Measurements from ENCODE around the gene CAPN9. TPM values are rescaled to one million over a fixed set of nuclear protein-coding genes. Genes with fewer than 3 reads are reported as not detected.

CAPN9 gene
- total RNA-seq, 1 experiment from 2014 or later: not detected

DNA sequence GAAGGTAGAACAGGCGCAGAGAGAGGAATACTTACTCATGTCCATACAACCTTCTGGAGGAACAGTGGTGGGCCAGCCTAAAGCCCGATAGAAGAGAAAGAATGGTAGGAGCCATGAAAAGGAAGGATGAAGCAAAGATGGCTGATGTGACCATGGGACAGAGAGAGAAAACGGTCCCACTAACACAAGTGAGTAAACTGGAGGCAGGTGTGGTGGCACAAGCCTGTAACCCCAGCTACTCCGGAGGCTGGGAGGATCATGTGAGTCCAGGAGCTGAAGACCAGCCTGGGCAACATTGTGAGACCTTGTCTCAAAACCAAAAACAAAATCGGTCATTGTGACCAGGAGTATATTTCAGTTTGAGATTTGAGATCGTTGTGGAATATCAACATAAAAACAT is 71.7 kb downstream of the CAPN9 start:
- ChIA-PET CTCF (no interaction called here), POLR2A (ENCODE audit: unreplicated experiment) (no interaction called here)
- no peak for DNase-seq
- no peak overlapping the region for H3K4me2 ChIP-seq (ENCODE audit: low read length)
- H3F3A ChIP-seq (ENCODE audit: low read length, unreplicated experiment): no peaks in the 10 kb centered on the region
- no peaks in the 10 kb centered on the region; the same call in 1 of the 2 replicates for H3K4me1 ChIP-seq (ENCODE audit: insufficient read depth, low read length)
- intact Hi-C loops (cut with micrococcal nuclease): no loop called here
- H3K36me3 ChIP-seq (ENCODE audit: low read depth, low read length): no peaks in the 10 kb centered on the region
- no peaks in the 10 kb centered on the region for H3K9me3 ChIP-seq (ENCODE audit: low read length)
- H3K79me2 ChIP-seq (ENCODE audit: low read length): no peaks in the 10 kb centered on the region
- H4K20me1 ChIP-seq (ENCODE audit: low read length): no peaks in the 10 kb centered on the region
- no peak for ATAC-seq
- H3K4me3 ChIP-seq (ENCODE audit: low read length): no peak overlapping the region
- H3K27ac ChIP-seq (ENCODE audit: low read length): no peak overlapping the region
- TF ChIP-seq, protein P1, sequence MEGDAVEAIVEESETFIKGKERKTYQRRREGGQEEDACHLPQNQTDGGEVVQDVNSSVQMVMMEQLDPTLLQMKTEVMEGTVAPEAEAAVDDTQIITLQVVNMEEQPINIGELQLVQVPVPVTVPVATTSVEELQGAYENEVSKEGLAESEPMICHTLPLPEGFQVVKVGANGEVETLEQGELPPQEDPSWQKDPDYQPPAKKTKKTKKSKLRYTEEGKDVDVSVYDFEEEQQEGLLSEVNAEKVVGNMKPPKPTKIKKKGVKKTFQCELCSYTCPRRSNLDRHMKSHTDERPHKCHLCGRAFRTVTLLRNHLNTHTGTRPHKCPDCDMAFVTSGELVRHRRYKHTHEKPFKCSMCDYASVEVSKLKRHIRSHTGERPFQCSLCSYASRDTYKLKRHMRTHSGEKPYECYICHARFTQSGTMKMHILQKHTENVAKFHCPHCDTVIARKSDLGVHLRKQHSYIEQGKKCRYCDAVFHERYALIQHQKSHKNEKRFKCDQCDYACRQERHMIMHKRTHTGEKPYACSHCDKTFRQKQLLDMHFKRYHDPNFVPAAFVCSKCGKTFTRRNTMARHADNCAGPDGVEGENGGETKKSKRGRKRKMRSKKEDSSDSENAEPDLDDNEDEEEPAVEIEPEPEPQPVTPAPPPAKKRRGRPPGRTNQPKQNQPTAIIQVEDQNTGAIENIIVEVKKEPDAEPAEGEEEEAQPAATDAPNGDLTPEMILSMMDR (conservative IDR thresholded peaks at IDR 0.05; ENCODE audit: low read depth, low read length): no peak
- TF ChIP-seq EZH2 (IDR thresholded peaks at IDR 0.05; ENCODE audit: low read length, unreplicated experiment) (no peak), EZH2phosphoT487 (IDR thresholded peaks at IDR 0.05; ENCODE audit: borderline replicate concordance, low read length) (no peak)
- H3K27me3 ChIP-seq (ENCODE audit: low read length): 0 out of 2 replicates have a peak, but pooled peaks cover 14% of the 10 kb centered on the region
- no TSS peak for BruUV-seq (replicated peaks)
- H2AFZ ChIP-seq (ENCODE audit: low read length): no peak overlapping the region
- H3K9ac ChIP-seq (ENCODE audit: low read length): no peak overlapping the region
- H3K9me2 ChIP-seq (replicated peaks; ENCODE audit: low read length): no peaks in the 10 kb centered on the region

DNA sequence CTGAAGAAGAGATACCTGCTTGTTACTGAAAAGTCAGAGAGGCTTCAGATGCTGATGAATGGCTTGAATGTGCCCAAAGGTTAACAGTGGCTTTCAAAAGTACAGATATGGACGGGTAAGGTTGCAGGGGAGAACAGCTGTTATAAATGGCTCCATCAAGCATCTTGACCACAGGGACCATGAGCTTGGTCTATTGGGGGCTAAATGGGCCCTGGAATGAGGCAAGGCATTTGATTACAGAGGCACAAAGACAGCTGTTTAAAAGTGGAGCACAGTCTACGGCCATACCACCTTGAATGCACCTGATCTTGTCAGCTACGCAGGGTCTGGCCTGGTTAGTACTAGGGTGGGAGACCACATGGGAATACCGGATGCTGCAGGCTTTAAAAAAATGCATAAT is 72.8 kb downstream of the CAPN9 start:
- Histone ChIP-seq H3K4me1 (ENCODE audit: insufficient read depth, low read length) (peaks cover 11% of the 10 kb centered on the region), H3K9me3 (ENCODE audit: low read length) (no peaks in the 10 kb centered on the region), H3K36me3 (ENCODE audit: low read depth, low read length) (no peaks in the 10 kb centered on the region), H3K79me2 (ENCODE audit: low read length) (no peaks in the 10 kb centered on the region), H4K20me1 (ENCODE audit: low read length) (no peaks in the 10 kb centered on the region), H3K4me2 (ENCODE audit: low read length) (no peak overlapping the region), H3K9ac (ENCODE audit: low read length) (no peak overlapping the region), H2AFZ (ENCODE audit: low read length) (no peak overlapping the region), H3K9me2 (replicated peaks; ENCODE audit: low read length) (no peaks in the 10 kb centered on the region), H3K27ac (ENCODE audit: low read length) (no peak overlapping the region), H3K27me3 (ENCODE audit: low read length) (0 out of 2 replicates have a peak, but pooled peaks cover 14% of the 10 kb centered on the region), H3K4me3 (ENCODE audit: low read length) (no peak overlapping the region), H3F3A (ENCODE audit: low read length, unreplicated experiment) (no peaks in the 10 kb centered on the region)
- CTCF ChIA-PET: no interaction called here
- intact Hi-C loops (cut with micrococcal nuclease): no loop called here
- ATAC-seq: no peak
- TF ChIP-seq EZH2 (IDR thresholded peaks at IDR 0.05; ENCODE audit: low read length, unreplicated experiment) (no peak), EZH2phosphoT487 (IDR thresholded peaks at IDR 0.05; ENCODE audit: borderline replicate concordance, low read length) (no peak)
- TF ChIP-seq, protein P1 (conservative IDR thresholded peaks at IDR 0.05; ENCODE audit: low read depth, low read length): no peak
- POLR2A ChIA-PET (ENCODE audit: unreplicated experiment): no interaction called here
- no TSS peak for BruUV-seq (replicated peaks)
- DNase-seq: no peak

DNA sequence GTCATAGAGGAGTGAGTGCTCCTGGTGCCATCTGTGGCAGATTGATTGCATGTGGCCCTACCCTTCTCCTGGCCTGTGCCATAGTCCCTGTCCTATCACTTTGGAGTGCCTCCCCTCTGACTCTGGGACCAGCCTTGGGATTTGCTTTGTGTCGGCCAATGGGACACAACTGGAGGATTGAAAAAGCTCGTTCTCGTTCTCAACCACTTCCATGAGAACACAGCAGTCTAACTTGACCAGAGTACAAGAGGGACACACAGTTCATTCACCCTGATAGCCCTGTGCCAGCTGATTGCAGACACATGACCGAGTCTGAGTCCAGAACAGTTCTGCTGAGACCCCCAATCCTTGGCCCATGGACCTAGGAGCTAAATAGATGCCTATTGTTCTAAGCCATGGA is 73.4 kb downstream of the CAPN9 start:
- no peak overlapping the region for H3K4me2 ChIP-seq (ENCODE audit: low read length)
- peaks cover 16% of the 10 kb centered on the region for H3K4me1 ChIP-seq (ENCODE audit: insufficient read depth, low read length)
- CTCF ChIA-PET: no interaction called here
- no peaks in the 10 kb centered on the region for H3K36me3 ChIP-seq (ENCODE audit: low read depth, low read length)
- H3K9me3 ChIP-seq (ENCODE audit: low read length): no peaks in the 10 kb centered on the region
- H3K79me2 ChIP-seq (ENCODE audit: low read length): no peaks in the 10 kb centered on the region
- no peaks in the 10 kb centered on the region for H4K20me1 ChIP-seq (ENCODE audit: low read length)
- H3K9ac ChIP-seq (ENCODE audit: low read length): no peak overlapping the region
- POLR2A ChIA-PET (ENCODE audit: unreplicated experiment): no interaction called here
- no peak overlapping the region for H2AFZ ChIP-seq (ENCODE audit: low read length)
- H3F3A ChIP-seq (ENCODE audit: low read length, unreplicated experiment): no peaks in the 10 kb centered on the region
- TF ChIP-seq, protein P1 (conservative IDR thresholded peaks at IDR 0.05; ENCODE audit: low read depth, low read length): no peak
- no peak for TF ChIP-seq EZH2 (IDR thresholded peaks at IDR 0.05; ENCODE audit: low read length, unreplicated experiment)
- no peak for TF ChIP-seq EZH2phosphoT487 (IDR thresholded peaks at IDR 0.05; ENCODE audit: borderline replicate concordance, low read length)
- H3K9me2 ChIP-seq (replicated peaks; ENCODE audit: low read length): no peaks in the 10 kb centered on the region
- H3K27me3 ChIP-seq (ENCODE audit: low read length): 0 out of 2 replicates have a peak, but pooled peaks cover 14% of the 10 kb centered on the region
- ATAC-seq (no peak), DNase-seq (no peak)
- H3K4me3 ChIP-seq (ENCODE audit: low read length): no peak overlapping the region
- intact Hi-C loops (cut with micrococcal nuclease): no loop called here
- no peak overlapping the region for H3K27ac ChIP-seq (ENCODE audit: low read length)
- no TSS peak for BruUV-seq (replicated peaks)
